DOHH2 (cell line): ENCODE results near the gene PLCL1.

ENCODE experiments used
- EZH2phosphoT487 ChIP-seq: fragments of 200-600 bp; sonication (generic); IDR thresholded peaks from 2 replicates; pipeline ENCODE4 v1.6.1; 2017; ENCODE audit warnings: borderline replicate concordance, mild to moderate bottlenecking, antibody characterized with exemption, low read length, moderate library complexity, mixed read lengths
- TF ChIP-seq, protein P1 (sequence below): fragments of 200-600 bp; sonication (generic); IDR thresholded peaks from one replicate; pipeline ENCODE4 v1.5.1; 2014; ENCODE audit warnings: antibody characterized with exemption, mild to moderate bottlenecking, low read depth, low read length; ENCODE audit not compliant: poor library complexity, severe bottlenecking

DNA sequence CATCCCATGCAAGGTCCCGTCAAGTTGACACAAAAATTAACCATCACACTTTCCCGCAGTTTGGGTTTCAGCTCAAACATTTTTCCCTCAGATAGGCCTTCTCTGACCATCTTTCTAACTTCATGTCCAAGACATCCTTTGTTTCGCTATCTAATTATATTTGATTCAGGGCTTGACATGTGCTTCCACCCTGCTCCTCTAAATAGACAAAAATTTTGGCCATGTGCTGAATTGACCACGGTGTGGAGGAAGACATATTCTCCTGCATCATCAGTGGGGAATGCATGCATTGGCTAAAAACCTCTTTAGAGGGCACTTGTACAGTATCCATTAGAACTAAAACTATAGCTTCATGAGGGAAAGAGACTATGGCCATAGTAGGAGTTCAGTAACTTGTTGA, 81.2 kb downstream of the PLCL1 start:
- TF ChIP-seq, protein P1, sequence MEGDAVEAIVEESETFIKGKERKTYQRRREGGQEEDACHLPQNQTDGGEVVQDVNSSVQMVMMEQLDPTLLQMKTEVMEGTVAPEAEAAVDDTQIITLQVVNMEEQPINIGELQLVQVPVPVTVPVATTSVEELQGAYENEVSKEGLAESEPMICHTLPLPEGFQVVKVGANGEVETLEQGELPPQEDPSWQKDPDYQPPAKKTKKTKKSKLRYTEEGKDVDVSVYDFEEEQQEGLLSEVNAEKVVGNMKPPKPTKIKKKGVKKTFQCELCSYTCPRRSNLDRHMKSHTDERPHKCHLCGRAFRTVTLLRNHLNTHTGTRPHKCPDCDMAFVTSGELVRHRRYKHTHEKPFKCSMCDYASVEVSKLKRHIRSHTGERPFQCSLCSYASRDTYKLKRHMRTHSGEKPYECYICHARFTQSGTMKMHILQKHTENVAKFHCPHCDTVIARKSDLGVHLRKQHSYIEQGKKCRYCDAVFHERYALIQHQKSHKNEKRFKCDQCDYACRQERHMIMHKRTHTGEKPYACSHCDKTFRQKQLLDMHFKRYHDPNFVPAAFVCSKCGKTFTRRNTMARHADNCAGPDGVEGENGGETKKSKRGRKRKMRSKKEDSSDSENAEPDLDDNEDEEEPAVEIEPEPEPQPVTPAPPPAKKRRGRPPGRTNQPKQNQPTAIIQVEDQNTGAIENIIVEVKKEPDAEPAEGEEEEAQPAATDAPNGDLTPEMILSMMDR = no peak
- no peak for TF ChIP-seq EZH2phosphoT487
